HL-60/S4 treated with retinoic acid at 250 ng/mL for 4 days and 3 days (cell line): Measurements from ENCODE around the gene PPIG.
"Not testable (repeated sequence)": the region's sequence is repeated elsewhere in the genome, so short reads cannot be mapped to it uniquely, and the experiment has no call there.

Experiments
- in situ Hi-C: fragments of 300-500 bp; cut with MboI; formaldehyde crosslinking; loops from 2 replicates; pipeline ENCODE4 v1.7.0; 2022; ENCODE audit warnings: low sequenced_read_pairs

PPIG gene

DNA sequence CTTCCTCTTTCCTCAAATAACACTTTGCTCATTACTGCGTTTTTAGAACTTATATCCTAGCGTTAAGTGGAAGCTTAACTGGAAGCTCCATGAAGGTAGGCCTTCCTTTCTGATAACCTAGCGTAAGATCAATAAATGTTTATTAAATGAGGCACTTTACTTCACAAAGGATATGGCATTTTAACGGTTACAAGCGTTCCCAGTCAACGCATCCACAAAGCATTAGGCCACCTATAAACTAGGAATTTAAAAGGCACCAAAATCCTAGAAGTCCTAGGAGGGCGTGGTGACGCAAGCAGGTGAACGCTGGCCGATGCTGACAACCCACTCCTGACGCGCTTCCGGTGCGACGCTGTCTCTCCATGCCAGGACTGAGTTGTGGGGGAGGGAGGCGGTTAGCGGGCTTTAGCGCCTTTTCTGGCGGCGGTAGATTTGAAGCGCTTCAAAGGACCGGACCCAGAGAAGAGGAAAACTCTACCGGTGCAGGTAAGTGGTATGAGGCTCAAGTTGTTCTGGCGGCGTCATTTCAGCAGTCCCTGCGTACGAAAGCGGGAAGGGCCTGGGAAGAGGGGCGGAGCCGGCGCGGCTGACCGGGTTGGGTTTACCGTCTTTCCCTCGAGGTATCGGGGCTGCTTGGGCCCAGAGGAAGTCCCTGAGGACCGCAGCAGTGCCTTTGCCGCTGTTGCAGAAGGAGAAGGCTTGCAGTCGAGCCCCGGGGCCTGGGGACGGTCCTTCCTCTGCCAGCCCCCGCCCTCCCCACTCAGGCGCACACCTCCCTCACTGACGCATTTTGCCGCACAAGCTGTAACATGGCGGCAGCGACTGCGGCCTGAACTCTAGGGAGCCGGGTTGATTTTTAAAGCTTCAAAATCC, at the start of gene PPIG:
PPIG (plus strand) TSS at position 347 of the 873 bp plus-strand sequence. CDS start 19,691 bp downstream, outside the sequence.
- in situ Hi-C loops = no loop called here

DNA sequence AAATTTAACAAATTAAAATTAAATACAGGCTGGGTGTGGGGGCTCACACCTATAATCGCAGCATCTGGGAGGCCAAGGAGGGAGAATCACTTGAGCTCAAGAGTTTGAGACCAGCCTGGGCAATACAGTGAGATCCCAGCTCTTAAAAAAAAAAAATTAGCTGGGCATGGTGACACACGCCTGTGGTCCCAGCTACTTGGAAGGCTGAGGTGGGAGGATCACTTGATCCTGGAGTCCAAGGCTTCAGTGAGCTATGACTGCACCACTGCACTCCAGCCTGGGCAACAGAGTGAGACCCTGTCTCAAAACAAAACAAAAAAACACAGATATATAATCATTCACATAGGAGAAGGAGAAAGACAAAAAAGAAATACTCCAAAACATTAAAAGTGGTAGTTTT, 44.7 kb upstream of the PPIG start:
- in situ Hi-C loops = not testable (repeated sequence)

DNA sequence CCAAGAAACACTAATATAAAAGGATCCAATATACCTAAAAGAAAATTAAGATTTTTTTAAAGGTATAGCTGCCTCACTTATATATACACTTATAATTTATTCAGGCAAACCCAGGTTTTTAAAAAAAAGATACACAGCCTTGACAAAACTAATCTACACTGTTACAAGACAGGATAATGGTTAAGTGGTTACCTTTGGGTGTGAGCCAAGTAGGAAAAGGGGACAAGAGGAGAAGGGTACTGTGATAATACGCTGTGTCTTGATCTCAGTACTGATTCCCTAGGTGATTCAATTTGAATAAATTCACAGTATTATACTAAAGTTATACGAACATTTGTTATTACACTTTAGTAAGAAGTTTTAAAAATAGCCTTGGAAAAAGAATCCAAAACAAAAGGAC, 44.0 kb upstream of the PPIG start:
- in situ Hi-C loops = no loop called here

DNA sequence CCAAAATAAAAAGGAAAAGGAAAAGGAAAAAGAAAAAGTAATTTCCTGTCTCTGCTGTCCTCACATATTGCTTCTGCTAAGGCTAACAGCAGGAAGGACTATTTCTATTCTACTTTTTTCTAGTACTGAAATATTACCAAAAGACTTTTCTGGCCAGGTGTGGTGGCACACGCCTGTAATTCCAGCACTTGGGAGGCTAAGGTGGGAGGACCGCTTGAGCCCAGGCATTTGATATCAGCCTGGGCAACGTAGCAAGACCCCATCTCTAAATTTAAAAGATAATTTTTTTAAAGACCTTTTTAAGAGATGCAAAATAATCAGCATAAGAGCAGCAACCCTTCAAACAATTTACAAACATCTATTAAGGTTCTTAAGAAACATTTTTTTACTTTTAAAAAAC, 41.7 kb upstream of the PPIG start:
- in situ Hi-C loops = no loop called here

DNA sequence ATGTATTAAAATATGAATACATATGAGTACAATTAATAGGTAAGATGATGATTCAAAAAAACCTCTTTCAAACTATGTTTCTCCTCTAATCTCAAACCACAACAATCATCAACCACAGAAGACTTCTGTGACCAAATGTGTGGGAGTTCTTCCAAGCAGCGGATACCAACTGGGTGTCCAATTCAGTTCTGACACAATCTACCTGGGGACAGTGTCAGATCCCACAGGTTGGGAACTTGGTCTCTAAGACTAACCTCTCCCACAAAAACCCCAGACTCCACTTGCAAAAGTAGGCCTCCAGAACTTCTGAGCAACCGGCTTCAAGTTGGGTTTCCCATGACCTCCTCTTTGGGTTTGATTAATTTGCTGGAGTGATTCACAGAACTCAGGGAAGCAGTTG, 37.4 kb upstream of the PPIG start:
- in situ Hi-C loops = no loop called here

DNA sequence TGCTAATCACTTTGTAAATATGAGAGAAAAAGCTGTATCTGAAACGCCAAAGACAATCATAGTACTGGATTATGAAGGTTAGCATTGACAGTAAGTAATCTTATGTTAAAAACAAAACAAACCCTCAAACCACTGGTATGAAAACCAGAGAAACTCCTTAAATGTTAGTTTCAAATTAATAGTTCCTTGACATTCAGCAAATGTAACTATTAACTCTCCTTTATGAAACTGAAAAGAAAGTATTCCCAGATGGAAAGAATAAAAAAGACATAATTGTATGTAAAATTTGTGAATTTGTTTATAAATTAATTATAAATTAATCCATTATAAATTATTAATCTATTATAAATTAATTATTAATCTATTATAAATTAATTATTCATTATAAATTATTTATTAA, 22.8 kb upstream of the PPIG start:
- in situ Hi-C loops = no loop called here

DNA sequence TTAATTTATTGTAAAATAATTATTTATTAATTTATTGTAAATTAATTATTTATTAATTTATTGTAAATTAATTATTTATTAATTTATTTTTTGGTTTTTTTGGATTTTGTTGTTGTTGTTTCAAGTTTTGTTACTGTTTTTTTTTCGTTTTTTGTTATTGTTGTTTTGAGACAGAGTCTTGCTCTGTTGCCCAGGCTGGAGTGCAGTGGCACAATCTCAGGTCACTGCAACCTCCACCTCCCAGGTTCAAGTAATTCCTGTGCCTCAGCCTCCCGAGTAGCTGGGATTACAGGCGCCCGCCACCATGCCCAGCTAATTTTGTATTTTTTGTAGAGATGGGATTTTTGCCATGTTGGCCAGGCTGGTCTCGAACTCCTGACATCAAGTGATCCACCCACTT, 22.1 kb upstream of the PPIG start:
- in situ Hi-C loops = not testable (repeated sequence)

DNA sequence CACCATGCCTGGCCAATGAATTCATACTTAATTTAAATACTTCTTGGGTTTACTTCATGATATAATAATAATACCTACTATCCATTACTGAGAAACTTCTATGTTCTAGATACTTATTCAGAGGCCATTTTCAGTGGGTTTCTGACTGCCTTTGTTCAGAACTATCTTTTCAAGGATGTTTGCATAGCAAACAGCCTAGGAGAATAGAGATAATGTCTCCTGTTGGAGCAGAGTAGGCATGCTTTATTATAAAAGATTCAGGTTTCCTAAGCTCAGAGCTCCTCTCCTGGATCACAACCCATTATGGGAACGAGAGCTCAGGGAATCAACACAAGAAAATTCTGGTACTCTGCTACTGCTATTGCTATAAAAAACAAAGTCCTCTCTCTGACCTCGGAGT, 21.6 kb upstream of the PPIG start:
- in situ Hi-C loops = no loop called here

DNA sequence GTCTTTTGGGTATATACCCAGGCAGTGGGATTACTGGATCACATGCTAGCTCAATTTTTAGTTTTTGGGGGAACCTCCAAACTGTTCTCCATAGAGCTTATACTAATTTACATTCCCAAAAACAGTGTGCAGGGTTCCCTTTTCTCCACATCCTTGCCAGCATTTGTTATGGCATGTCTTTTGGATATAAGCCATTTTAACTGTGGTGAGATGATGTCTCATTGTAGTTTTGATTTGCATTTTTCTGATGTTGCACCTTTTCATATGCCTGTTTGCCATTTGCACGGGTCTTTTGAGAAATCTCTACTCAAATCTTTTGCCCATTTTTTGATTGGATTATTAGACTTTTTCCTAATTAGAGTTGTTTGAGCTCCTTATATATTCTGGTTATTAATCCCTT, 18.5 kb upstream of the PPIG start:
- in situ Hi-C loops = no loop called here

DNA sequence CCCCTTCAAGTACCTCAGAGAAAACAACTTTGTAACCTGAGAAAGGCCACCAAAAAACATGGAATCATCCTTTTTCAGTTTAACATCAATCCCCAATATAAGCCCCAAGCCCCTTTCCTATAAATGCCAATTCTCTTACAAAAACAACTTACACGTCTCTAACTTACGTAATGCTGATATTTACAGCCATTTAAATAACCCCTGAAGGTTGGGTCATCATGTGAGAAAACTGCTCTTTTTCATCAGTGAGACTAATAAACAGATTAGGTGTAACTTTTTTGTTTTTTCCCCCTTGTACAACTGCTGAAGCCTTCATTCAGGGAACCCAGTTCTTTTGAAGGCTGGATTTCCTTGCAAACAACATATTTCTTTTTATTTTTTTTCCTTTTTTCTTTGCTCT, 14.2 kb upstream of the PPIG start:
- in situ Hi-C loops = no loop called here

DNA sequence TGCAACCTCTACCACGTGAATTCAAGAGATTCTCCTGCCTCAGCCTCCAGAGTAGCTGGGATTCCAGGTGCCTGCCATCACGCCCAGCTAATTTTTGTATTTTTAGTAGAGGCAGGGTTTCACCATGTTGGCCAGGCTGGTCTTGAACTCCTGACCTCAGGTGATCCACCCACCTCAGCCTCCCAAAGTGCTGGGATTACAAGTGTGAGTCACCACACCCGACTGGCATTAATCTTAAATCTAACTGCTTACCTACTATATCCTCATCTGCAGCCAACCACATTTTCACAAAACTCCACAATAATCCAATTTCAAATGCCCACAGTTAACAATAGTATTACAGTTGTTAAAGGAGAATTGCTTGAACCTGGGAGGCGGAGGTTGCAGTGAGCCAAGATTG, 13.4 kb upstream of the PPIG start:
- in situ Hi-C loops = not testable (repeated sequence)

DNA sequence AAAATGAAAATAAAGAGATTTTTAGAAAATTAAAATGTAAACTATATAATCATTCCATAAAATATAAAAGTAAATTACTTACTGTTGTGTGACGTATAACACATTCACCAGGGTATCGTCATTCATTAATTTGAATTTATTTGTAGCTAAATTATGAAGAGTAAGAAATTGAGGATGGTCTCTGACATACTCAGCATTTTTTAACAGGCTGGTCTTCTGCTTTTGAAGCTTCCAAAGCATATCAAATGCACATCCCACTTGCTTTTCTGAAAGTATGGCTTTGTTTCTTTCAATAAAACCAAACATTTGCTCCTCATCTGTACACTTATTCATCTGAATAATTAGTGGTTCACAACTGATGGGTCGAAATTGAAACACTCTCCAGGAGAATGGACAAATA, 12.6 kb upstream of the PPIG start:
- in situ Hi-C loops = no loop called here

DNA sequence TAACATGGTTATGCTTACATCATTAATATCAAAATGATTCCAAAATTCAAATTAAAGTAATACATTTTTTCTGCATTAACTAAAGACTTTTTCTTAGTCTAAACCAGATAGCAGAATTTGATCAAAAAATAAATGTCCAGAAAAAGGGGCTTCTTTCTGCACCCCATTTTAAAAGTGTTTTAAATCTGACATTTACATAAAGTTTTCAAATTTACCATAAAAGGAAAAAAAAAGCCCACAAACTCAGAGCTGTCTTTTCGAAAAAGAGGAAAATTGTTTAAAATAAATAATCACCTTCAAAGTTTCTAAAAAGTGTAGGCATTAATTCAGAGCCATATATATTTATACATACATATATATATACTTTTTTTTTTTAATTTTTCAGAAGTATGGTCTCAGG, 12.0 kb upstream of the PPIG start:
- in situ Hi-C loops = no loop called here

DNA sequence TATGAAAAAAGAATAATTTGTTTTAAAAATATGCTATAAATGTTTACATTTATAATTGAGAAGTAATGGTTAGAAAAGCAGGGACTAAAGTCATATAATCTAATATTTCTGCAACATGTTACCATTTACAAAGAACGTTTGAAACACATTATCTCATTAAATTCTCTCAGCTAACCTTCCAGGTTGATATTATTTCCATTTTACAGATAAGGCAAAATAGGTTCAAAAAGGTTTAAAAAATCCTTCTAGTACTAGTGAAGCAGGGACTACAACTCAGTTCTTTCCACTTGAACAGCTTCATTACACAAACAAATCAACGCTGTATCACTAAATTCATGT, 11.4 kb upstream of the PPIG start:
- in situ Hi-C loops = no loop called here

DNA sequence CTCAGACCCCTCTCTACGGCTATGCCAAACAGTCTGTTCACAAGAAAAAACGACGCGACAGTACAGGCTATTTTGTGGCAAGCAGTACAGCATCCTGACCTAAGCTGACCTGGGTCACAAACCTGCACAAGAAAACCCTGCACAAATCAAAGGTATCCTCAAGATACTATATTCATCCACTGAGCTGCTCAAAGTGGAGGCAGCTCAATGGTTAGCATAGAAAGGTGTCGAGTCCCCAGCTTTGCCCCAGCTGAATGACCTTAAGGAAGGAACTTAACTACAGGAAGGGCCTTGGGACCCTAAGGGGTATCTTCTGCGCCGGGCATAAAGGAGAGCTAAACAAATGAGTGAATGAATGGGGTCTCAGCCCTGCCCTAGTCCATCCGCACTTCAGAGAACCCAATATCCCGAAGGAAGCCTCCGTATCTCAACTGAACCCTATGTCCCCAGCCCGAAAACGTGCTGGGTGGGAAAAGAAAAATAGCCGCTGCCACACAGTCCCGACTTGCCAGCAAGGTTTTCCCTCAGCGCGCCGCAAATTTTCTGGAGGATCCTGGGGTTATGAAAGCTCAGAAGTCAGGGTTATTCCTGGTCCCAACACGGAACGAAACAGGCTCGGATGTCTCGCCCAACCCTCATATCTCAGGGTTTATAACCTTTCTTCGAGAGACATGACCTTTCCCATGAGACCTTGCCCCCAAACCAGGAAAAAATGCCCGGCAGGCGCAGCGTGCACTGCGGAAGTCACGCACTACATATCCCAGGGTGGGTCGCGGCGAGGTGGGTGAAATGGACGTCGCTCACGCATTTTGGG, 10.8 kb upstream of the PPIG start, which contains the start of gene FASTKD1:
FASTKD1 (minus strand) TSS at position 706 of the 814 bp plus-strand sequence. CDS start 1,836 bp downstream, outside the sequence.
- in situ Hi-C loops = no loop called here

DNA sequence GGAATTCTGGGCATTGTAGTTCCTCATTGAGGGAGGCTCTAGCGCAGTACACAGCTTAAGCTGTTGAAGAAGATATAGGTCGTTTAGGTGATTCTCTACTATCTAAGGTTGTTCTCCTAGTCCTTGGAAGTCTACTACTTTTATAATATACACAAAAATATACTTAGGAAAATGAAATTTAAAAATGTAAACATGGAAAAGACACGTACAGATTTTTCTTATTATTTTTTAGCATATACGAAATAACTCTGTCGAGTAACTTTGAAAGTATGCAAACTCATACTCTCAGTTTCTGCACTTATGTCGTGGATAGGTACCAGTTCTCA, 10.2 kb upstream of the PPIG start:
- in situ Hi-C loops = no loop called here

DNA sequence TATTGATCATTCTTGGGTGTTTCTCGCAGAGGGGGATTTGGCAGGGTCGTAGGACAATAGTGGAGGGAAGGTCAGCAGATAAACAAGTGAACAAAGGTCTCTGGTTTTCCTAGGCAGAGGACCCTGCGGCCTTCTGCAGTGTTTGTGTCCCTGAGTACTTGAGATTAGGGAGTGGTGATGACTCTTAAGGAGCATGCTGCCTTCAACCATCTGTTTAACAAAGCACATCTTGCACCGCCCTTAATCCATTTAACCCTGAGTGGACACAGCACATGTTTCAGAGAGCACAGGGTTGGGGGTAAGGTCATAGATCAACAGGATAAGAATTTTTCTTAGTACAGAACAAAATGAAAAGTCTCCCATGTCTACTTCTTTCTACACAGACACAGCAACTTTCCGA, 9.6 kb upstream of the PPIG start:
- in situ Hi-C loops = not testable (repeated sequence)

DNA sequence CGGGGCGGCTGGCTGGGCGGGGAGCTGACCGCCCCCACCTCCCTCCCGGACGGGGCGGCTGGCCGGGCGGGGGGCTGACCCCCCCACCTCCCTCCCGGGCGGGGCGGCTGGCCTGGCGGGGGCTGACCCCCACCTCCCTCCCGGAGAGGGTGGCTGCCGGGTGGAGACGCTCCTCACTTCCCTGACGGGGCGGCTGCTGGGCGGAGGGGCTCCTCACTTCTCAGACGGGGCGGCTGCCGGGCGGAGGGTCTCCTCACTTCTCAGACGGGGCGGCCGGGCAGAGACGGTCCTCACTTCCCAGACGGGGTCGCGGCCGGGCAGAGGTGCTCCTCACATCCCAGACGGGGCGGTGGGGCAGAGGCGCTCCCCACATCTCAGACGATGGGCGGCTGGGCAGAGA, 8.9 kb upstream of the PPIG start:
- in situ Hi-C loops = not testable (repeated sequence)

DNA sequence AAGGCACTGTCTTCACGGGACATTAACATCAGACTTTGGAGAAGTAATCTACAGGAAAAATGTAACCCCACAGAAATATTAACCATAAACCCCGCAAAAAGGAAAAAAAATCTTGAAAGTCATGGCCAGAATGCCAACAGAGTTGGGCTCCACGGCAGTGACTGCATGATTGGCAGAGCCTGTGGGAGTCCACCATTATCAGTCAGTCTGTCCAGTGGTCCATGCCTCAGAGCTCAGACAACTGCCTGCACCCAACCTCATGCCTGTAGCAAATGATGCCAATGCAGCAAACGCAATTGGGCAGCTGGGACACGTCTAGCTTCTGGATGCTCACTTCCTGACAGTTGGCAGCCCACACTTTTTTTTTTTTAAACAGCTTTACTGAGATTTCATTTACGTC, 5.1 kb upstream of the PPIG start:
- in situ Hi-C loops = no loop called here

DNA sequence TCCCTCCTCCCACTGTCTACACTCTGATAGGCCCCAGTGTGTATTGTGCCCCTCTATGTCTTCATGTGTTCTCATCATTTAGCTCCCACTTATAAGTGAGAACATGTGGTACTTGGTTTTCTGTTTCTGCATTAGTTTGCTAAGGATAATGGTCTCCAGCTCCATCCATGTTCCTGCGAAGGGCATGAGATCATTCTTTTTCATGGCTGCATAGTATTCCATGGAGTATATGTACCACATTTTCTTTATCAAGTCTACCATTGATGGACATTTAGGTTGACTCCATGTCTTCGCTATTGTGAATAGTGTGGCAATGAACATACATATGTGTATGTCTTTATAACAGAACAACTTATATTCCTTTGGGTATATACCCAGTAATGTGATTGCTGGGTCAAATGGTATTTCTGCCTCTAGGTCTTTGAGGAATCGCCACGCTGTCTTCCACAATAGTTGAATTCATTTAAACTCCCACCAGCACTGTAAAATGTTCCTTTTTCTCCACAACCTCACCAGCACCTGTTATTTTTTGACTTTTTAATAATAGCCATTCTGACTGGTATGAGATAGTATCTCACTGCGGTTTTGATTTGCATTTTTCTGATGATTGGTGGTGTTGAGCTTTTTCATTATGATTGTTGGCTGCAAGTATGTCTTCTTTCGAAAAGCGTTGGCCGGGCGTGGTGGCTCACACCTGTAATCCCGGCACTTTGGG, 1.4 kb upstream of the PPIG start:
- in situ Hi-C loops = not testable (repeated sequence)

DNA sequence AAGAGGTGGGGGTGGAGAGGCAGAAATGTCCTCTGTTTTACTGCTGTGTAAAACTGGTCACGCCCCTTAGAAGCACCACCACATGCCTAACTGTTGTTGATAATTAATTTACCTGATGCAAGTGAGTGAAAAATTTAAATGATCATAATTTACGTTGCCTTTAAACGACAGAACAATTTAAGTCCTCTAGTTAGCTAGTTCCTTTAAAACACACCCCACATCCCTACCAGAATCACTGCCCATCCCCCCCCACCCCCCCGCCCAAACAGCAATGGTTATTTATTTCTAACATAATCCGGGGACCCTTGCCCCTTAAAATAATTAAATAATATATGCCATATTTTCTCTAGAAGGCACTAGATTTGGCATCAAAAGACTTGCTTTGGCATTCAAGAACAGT, 633 bp upstream of the PPIG start:
- in situ Hi-C loops = no loop called here

DNA sequence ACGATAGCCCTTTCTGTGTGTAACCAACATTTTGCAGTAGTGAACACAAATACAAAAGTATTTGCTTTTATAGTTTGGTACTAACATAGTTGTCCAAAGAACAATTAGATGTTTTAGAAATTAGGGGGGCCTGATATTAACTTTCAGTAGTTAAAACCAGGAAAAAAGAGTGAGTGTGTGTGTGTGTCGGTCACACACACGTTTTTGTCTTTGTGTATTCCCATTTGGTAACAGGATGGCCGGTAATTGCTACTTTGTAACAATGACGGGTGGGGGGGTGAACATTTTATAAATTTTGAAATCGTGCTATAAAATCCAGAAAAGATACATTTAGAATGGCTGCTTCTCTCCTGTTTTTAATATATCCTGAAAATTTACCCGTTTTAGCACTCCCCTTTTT, 1.5 kb downstream of the PPIG start:
- in situ Hi-C loops = no loop called here
